HL-60 (cell line): ENCODE results near the gene TRMT112.

ENCODE experiments used
- CTCF ChIP-seq: IDR thresholded peaks from one replicate; pipeline ENCODE4 v1.5.1; 2011; ENCODE audit warnings: low read length, control low read depth, inconsistent platforms; ENCODE audit not compliant: insufficient read depth
- TF ChIP-seq, protein P1 (sequence below): IDR thresholded peaks from 2 replicates; pipeline ENCODE4 v1.6.1; 2012; ENCODE audit warnings: low read depth; ENCODE audit not compliant: insufficient replicate concordance

GRCh38 chr11:64353715-64354506, 36.6 kb upstream of the TRMT112 start:
- TF ChIP-seq CTCF, result no peak
- TF ChIP-seq, protein P1, sequence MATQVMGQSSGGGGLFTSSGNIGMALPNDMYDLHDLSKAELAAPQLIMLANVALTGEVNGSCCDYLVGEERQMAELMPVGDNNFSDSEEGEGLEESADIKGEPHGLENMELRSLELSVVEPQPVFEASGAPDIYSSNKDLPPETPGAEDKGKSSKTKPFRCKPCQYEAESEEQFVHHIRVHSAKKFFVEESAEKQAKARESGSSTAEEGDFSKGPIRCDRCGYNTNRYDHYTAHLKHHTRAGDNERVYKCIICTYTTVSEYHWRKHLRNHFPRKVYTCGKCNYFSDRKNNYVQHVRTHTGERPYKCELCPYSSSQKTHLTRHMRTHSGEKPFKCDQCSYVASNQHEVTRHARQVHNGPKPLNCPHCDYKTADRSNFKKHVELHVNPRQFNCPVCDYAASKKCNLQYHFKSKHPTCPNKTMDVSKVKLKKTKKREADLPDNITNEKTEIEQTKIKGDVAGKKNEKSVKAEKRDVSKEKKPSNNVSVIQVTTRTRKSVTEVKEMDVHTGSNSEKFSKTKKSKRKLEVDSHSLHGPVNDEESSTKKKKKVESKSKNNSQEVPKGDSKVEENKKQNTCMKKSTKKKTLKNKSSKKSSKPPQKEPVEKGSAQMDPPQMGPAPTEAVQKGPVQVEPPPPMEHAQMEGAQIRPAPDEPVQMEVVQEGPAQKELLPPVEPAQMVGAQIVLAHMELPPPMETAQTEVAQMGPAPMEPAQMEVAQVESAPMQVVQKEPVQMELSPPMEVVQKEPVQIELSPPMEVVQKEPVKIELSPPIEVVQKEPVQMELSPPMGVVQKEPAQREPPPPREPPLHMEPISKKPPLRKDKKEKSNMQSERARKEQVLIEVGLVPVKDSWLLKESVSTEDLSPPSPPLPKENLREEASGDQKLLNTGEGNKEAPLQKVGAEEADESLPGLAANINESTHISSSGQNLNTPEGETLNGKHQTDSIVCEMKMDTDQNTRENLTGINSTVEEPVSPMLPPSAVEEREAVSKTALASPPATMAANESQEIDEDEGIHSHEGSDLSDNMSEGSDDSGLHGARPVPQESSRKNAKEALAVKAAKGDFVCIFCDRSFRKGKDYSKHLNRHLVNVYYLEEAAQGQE, result no peak
